Islet precursor cell (in vitro differentiated cells): ENCODE results near the gene RASAL3.

Experiments
- DNase-seq: peaks from one replicate; pipeline ENCODE4 v3.0.0-alpha.2; 2018

The RASAL3 gene

DNA sequence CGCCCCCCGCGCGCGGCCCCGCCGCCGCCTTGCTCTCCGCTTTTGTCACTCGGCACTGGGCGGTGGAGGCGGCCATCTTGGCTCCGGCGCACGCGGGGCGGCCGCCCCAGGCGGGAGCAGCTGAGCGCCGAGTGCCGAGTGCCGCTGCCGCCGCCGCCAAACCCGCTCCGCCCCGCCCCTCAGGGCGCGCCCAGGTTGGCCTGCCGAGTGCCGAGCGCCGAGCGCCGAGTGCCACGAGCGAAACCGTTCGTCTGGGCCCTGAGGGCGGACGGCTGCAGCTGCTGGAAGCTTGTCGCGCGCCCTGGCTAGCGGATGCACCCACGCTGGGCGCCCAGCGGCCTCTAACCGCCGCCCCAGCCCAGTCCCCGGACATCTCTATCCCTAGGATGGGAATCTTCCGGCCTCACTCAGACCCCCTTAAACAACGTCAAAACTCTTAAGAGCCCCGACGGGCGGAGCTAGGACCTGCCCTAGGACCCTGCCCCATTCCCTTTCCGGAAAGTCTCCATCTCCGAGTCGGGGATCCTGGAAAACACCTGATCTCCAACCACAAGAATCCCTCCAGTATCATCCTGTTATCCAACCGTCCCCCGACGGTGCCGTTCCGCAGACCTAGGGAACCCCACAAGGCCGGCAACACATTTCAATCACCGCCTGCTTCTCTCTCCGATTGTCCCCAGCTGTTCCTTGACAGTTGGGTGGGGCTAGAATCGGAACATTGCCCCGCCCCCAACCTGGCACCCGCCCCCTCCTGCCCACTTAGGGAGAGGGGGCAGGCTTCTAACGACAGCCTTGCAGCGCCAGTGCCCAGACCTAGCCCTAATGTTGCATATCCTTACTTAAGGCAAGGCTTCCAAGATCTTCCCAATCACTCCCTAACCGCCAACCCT, 31.5 kb downstream of the RASAL3 start:
- DNase-seq: peak; percentile 95

DNA sequence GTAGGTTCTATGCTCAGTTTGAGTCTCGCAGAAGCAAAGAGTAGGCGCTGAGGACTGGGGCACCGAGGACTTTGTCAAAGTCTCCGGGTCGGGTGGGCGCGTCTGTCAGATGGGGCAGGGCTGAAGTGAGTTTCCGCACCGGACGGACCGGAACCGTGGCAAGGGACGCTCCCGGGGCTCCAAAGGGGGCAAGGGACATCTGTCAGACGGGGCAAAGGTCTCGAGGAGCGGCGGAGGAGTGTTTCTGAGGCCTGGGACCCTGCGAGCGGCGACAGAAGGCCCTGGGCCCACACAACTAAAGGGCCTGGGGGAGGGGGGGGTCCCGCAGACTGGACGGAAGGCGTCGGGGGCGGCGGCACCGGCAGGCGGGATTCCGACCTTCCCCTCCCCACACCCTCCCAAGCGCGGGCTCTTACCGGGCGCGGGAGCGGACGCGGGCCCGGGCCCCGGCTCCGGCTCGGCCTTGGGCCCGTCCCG, 32.3 kb downstream of the RASAL3 start:
- DNase-seq: no peak

DNA sequence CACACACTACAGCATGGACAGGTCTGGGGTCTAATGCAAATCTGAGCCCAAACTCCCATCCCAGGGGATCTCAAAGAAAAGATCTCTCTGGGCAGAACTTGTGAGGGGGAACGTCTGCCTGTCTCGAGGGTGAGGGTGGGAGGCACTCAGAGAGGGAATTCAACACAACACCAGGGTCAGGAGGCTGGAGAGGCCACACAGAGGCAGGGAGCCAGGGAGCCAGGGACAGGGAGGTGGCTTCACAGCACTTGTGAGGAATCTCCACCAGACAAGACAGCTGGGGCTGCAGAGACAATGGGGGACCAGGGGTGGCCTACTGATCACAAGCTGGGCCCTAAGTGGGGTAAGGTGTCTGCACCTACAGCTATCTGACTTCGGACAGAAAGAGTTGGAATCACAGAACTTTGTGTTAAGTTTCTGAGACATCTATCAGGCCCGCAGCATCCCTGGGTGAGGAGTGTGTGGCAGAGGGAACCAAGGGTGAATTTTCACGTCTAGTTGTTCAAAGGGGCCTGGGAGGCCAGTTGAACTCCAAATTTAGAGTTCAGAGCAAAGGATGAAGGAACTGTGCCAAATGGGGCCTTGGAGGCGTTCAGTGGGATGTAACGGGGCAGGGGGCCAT, 32.8 kb downstream of the RASAL3 start:
- DNase-seq: no peak

DNA sequence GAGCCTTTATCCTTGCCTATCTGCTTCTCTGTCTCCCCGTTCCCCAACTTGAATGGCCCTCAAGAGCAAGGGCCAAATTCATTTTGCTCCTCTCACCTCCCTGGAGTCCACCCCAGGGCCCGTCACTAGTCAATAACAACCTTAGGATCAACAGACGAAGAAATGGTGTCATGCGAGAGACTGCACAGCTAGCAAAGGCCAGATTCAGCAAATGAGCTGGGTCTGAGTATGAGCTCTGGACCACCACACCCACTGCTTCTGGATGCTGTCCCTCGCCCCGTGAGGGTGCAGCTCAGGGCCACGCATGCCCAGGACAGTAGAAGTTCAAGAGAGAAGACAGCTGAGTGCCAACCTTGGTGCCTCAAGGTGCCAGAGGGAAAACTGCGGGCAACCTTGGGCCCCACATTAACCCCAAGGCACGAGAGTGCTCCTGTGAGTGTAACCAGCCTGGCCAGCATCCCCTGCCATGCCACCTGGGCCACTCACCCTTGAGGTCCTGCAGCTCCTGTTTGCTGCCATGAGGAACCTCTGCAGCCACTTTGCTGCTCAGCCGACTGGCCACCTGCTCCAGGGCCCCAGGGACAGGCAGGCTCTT, 33.7 kb downstream of the RASAL3 start:
- no peak for DNase-seq

DNA sequence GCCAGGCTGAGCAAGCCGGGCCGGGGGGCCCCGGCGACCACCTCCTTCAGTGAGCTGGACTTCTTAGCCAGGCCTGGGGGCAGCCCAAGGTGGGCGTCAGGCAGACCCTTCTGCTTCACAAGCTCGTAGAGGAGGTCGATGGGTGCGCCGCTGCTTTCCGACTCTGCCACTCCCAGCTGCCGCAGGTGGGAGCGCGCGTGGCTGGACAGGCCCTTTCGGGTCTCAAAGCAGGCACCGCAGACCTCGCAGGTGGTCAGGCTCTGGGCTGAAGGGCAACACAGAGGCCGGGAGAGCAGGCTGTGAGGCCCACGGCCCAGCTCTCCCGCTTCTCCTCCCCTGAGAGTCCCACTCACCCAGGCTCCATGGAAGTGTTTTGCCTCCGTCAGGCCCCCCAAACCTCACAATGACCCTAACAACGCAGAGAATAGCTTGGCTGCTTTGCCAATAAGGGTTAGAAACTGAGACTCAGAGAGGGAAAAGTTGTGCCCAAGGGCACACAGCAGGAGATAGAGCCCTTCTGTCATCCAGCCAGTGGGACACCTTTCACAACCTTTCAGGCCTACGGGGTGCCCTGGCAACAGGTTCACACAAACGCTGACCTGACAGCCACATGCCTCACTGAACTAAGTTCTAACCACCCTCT, 34.4 kb downstream of the RASAL3 start:
- DNase-seq: no peak

DNA sequence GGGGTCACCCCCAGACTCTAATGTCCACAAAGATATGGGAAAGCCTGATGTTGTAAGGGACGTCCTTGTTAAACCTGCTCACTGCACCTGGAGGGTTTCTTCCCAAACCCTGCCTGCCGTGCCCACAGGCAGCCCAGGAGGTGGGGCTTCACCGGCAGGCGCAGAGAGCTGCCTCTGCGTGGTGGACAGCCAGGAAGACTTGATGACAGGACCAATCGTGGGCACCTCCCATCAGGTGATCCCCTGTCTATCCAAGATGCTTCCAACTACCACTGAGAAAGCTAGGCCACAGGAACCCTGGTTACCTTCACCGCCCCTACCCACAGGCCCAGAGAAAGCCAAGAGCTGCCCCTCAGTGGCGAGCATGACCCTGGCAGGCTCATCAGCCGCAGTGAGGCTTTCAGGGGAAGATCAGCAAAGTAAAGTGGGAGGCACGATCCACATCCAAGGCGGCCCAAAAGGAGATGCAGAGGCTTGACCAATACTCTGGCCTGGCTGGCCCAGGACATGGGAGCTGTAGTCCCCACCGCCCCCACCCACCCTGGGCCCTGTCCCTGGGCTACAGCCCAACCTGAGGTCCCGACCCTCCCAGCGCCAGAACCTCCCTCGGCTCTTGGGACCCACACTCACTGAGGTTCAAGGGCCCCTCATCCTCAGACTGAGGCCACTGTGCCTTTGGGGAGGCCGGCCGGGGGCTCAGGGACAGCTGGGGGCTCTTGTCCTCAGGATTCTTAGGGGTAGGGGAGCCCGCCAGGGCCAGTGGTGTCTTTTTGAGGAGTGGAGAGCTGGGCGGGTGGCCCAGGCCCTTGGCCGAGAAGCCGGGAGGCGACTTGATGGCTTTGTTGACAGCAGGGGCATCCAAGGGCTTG, 35.2 kb downstream of the RASAL3 start:
- no peak for DNase-seq

DNA sequence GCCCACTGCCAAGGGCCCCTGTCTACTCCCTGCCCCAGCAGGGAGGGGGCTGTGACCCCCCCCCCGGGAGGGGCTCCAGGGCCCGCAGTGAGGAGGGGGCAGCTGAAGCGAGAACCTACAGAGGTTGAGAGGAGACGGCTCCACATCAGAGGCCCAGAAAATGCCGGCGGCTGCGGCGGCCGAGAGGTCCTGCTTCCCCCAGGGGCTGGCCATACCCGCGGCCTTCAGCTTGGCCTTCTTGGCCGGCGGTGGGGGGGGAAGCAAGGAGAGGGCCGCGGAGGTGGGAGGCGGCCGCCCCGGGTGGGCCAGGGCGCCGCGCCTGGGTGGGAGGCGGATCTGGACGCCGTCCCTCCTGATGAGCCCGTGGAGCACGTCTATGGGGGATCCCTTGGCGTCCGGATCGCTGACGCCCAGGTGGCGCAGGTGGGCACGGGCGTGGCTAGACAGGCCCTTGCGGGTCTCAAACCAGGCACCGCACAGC, 36.3 kb downstream of the RASAL3 start:
- no peak for DNase-seq

DNA sequence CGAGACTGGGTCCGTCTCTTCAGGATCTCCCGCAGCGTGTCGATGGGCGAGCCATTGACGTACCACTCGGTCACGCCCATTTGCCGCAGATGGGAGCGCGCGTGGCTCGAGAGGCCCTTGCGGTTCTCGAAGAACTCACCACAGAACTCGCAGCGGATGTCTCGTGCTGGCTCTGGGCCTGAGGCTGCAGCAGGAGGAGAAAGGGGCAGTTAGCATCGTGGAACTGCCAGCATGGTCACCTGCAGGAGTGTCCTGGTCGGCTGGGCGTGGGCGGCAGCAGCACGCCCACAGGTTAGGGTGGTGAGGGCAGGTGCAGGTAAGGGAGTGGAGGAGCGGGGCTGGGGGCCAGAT, 37.0 kb downstream of the RASAL3 start:
- no peak for DNase-seq

DNA sequence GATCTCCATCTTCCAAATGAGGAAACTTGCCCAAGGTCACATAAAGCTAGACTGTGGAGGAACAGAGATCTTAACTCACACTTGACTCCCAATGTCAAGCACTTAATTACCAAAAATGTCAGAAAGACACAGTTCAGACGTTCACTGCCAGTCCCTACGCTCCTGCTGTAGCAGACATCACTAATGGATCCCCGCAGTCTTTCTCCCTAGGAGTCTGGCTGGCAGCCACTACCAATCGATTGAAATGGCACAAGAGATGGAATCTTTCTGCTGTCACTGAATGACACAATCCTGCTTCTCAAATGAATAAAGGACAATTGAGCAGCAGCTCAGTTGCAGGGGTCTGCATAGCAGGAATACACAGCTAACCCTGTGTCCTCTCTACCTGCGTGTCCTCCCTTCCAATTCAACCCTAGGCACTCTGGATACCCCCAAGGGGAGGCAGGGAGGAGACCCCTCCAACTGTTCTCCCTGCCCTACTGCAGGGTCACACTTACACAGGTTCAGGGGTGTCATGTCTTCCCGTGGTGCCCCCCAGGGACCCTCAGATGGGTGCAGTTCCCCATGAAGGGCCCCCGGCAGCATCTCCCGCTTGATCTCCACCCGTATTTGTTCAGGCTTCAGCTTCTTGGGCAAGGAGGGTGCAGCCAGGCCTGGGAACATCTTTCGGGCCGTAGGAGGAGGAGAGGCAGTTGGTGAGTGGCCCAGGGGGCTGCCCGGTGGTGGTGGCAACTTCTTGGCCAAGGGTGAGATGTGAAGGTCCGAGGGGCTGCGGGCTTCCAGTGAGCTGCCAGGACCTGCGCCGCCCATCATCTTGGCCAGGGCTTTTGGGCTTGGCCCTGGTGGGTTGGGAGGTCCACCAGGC, 37.6 kb downstream of the RASAL3 start:
- no peak for DNase-seq

DNA sequence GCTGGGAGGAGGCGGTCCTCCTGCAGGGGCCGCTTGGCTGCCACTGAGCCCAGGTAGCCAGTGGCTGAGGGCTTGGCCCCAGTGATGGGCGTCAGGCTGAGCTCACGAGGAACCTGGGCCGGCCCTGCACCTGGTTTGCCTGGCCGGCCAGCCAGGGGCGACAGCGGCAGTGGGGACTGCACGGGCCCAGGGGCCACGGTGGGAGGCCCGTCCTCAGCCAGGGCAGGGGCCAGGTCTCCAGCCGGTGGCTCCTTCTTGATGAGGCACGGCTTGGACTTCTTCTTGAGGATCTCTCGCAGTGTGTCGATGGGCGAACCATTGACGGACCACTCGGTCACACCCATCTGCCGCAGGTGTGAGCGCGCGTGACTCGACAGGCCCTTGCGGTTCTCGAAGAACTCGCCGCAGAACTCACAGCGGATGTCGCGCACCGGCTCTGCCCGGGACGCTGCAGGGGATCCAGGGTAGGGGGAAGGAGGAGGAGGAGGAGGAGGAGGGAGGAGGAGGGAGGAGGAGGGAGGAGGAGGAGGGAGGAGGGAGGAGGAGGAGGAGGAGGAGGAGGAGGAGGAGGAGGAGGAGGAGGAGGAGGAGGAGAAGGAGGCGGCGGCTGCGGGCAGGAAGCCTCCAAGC, 38.9 kb downstream of the RASAL3 start:
- DNase-seq: no peak

DNA sequence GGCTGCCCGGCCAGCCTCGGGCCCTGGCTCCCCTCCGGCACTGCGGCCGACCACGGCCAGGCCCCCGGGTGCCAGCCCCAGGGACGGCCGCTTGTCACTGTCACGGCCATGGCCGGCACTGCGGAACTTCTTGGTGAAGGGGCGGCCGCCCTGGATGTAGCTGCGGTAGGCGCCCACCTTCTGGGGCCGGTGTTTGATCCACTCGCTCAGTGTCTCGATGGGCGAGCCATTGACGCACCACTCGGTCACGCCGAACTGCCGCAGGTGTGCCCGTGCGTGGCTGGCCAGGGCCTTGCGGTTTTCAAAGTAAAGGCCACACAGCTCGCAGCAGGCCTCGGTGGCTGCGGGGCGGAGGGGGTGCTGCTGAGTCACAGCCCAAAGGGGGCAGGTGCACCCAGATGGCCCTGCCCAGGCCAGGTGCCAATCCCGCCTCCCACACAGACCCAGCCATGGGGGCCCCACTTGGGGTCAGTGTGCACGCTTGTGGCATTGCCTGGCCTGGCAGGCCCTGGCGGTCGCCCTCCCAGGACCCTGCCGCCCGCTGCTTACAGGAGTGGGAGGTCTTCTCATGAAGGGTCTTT, 39.6 kb downstream of the RASAL3 start:
- DNase-seq: no peak

DNA sequence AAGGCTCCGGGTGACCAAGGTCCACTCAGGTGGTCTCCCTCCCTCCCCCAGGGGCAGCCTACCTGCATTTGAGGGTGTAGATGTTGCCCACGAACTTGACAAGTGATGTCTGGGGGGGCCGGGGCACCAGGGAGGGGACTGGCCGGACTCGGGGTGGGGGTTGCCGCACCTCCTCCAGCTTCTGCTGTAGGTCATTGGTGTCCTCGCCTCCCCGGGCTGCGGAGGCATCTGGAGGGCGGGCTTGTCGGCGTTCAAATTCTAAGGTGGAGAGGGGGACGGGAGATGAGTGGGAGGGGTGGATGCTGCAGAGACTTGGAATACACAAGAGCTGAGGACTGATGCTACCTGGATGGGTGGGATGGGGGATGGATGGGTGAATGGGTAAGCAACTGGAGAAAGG, 40.2 kb downstream of the RASAL3 start:
- DNase-seq: no peak

DNA sequence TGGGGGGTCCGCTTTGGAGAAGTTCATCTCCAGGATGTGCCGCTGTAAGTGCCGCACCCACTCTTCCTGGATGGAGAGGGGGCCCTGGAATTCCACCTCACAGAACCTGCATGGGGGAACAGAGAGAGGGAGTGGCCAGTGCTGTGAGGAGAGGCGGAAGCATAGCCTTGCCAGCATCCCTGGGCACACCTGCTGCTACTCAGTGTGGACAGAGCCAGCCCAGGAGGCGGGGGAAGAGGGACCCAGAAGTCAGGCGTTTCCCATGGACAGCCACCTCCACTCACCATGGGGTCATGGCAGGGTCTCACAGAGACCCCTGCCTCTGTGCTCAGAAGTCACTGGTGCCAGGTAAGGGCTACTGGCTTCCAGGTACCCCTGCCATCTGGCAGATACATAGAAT, 41.2 kb downstream of the RASAL3 start:
- no peak for DNase-seq

DNA sequence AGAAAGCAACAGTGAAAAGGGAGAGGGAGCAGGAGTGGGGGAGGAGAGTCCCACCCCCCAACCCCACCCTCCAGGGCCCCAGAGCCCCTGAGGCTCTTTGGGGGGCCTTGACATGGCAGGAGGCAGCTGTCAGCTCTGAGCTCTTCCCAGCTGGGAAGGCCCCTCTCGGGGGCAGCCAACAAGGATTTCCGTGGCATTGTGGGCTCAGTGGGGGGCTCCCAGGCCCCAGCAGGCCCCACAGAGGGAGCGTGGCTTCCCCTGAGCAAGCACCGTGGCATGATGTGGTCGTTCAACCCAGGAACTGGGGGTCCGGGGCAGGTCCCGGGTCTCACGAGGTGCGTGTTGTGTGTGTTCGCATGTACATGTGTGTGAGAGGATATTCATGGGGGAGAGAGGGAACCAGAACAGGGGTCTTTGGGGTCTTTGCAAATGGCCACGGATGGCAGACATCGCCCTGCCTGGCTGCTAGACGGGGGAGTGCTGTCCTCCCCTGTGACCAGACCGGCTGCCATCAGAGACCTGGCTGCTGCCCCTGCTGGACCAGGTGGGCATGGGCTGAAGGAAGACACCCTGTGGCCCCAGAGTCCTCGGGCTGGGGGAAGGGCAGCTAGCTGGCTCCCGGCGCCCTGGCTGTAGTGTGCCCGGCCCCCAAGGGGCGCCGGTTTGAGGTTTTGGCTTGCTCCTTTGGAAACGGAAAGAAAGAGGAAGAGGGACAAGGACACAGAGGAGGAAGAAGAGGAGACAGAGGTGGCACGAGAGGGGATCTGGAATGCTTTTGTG, 41.9 kb downstream of the RASAL3 start:
- no peak for DNase-seq

DNA sequence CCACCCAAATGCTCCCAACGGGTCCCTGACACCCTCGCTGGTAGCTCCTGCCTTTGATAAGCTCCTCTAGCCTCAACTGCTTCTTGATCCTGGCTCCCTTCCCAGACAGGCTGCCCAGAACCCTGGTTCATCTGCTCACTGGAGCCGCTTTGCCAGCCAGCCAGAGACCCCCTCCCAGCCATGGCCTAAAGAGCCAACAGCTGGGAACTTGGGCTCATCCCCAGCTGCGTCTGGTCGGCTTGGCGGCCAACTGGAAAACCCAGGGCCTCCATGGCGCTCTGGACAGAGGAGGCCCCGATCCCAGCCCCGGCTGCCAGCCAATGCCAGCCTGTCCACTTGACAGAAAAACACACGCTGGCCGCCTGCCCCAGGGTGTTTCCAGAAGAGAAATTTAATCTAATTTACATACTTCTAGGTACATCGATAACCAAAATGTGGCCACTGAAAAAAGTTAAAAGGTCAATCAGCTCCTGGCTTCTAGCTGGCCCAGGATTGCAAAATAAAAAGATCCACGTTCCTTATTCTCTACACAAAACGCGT, 42.6 kb downstream of the RASAL3 start:
- DNase-seq: no peak

DNA sequence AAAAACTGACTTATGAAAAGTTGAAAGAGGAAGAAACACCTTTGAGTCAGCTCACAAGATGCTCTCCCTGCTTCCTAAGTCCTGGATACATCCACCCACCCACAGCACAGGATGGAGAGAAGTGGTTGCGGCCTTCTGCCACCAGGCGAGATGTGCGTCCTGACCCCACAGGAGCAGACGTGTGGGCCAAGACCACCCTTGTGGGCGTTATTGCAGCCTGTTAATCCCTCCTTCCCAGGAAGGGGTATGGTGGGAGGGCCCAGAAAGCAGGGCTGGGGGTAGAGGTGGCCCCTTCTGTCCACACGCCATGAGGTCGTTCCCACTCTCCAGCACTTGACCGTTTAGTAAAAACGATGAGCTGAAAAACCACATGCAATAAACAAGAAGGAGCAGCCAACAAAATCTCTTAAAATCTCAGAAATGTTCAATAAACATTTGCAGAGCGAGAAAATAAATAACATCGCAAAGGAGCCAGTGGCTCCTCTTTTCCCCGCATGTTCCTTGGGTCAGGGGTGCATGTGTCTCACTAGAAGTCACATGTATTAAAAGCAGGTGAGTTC, 43.1 kb downstream of the RASAL3 start:
- no peak for DNase-seq

DNA sequence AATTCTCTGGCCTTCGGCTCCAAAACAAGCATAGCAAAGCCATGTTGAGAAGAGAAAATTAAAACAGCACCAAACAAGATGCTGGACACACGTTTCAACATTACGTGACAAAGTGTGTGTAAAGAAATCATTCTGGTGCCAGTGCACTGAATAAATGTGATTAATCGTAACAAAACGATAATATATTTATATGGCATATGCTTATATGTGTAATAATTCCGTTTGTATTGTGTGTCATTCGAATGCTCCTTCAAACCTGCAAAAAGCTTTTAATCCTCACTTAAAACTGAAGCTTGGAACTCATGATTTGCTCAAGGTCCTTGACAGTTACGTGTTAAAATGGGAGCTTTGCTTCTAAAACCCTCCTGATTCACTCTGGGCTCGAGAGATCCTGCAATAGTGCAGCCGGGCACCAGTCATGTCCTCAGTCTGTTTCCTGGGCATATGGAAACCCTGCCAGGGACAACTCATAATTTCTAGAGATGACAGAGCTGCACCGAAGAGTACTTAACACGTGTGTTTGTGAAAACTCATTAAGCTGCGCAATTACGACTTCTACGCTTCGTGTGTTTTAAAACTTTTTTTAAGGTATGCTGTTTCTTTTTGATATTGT, 44.8 kb downstream of the RASAL3 start:
- DNase-seq: no peak

DNA sequence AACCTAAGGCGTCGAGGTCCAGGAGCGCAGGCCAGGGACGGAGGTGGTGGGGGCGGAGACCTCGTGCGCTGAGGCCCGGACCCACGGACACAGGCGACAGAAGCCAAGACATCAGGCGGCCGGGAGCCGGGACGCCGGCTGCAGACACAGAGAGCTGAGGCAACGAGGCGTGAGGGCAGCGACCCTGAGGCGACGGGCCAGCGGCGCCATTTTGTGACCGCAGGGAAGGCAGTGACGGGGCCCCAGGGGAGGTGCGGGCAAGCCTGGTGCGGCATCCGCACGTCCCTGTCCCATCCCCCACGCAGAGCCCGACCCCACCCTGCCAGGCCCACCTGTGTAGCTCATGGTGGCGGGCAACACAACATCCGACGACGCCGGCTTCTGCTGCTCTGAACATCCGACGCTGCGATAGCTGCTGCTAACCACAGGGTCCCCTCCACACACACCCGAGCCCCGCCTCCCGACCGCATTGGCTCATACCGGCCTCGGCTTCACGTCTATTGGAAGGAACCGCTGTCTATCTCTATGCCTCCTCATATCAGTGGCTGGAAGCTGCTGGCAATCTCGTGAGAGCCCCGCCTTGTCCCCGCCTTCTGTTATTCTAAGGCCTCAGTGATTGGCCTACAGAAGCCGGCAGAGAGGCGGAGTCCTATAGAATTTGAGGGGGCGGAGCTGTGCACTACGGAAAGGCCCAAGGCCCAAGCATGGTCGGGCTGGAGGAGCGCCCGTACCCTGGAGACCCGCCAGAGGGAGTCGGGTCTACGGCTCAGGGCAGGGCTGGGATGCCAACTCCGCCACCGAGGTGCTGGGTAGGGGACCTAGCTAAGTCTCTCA, 45.5 kb downstream of the RASAL3 start, which contains the start of gene AKAP8L:
Gene AKAP8L (minus strand): TSS at position 410 of the 834 bp plus-strand sequence. CDS start 65 bp downstream, at position 345.
- peak; percentile 100 for DNase-seq
